HG03108 (cell line): ENCODE data around the gene MAN2B2.

ENCODE experiments used
- ATAC-seq: cut with Tn5 transposase; IDR thresholded peaks from one replicate; pipeline ENCODE4 v1.9.1; 2021; ENCODE audit warnings: moderate library complexity; ENCODE audit not compliant: unreplicated experiment

MAN2B2 gene

GRCh38 chr4:6574747-6575502 is at the start of gene MAN2B2:
Gene MAN2B2, plus strand, starts transcription at chr4:6575189. Its CDS starts 22 bp downstream, at chr4:6575211.
- ATAC-seq: peak; percentile 90

GRCh38 chr4:6525474-6525873 is 49.5 kb upstream of the MAN2B2 start:
- no peak for ATAC-seq

GRCh38 chr4:6526156-6526555 is 48.8 kb upstream of the MAN2B2 start:
- no peak for ATAC-seq

GRCh38 chr4:6526671-6527091 is 48.3 kb upstream of the MAN2B2 start:
- no peak for ATAC-seq

- no peak for ATAC-seq
Measured at GRCh38 chr4:6527259-6527658, 47.7 kb upstream of the MAN2B2 start.

- ATAC-seq: no peak
Measured at GRCh38 chr4:6527683-6528595, 47.0 kb upstream of the MAN2B2 start.

GRCh38 chr4:6529021-6529420 is 46.0 kb upstream of the MAN2B2 start:
- ATAC-seq: no peak

GRCh38 chr4:6530301-6530700 is 44.7 kb upstream of the MAN2B2 start:
- no peak for ATAC-seq

- no peak for ATAC-seq
Measured at GRCh38 chr4:6530964-6531363, 44.0 kb upstream of the MAN2B2 start.

- no peak for ATAC-seq
Measured at GRCh38 chr4:6532102-6532501, 42.9 kb upstream of the MAN2B2 start.

GRCh38 chr4:6532658-6533057 is 42.3 kb upstream of the MAN2B2 start:
- no peak for ATAC-seq

GRCh38 chr4:6534050-6534449 is 40.9 kb upstream of the MAN2B2 start:
- ATAC-seq: no peak

GRCh38 chr4:6534618-6535328 is 40.2 kb upstream of the MAN2B2 start:
- no peak for ATAC-seq

- no peak for ATAC-seq
Measured at GRCh38 chr4:6535329-6535692, 39.7 kb upstream of the MAN2B2 start.

GRCh38 chr4:6535706-6536105 is 39.3 kb upstream of the MAN2B2 start:
- ATAC-seq: no peak

GRCh38 chr4:6538111-6538510 is 36.9 kb upstream of the MAN2B2 start:
- no peak for ATAC-seq

GRCh38 chr4:6538575-6538974 is 36.4 kb upstream of the MAN2B2 start:
- ATAC-seq: no peak

- ATAC-seq: no peak
Measured at GRCh38 chr4:6539009-6539764, 35.8 kb upstream of the MAN2B2 start.

- no peak for ATAC-seq
Measured at GRCh38 chr4:6540879-6541278, 34.1 kb upstream of the MAN2B2 start.

- no peak for ATAC-seq
Measured at GRCh38 chr4:6541789-6542188, 33.2 kb upstream of the MAN2B2 start.

- ATAC-seq: no peak
Measured at GRCh38 chr4:6542951-6543350, 32.0 kb upstream of the MAN2B2 start.
